Esophagus (tissue), 2 donors: ENCODE data around the gene TET2. TPM values are rescaled to one million over a fixed set of nuclear protein-coding genes. Genes with fewer than 3 reads are reported as not detected.

Experiments
- H3K27ac ChIP-seq, 2 donors: one replicate each; pipeline ENCODE4 v1.5.1; 2013; ENCODE audit warnings: low read depth in 2 of 2, mild to moderate bottlenecking in 2 of 2, inconsistent platforms in 1 of 2, low read length in 1 of 2, moderate library complexity in 1 of 2
- H3K27me3 ChIP-seq, 2 donors: one replicate each; pipeline ENCODE4 v1.6.1; 2013; ENCODE audit warnings: low read length in 2 of 2, control low read depth in 1 of 2, mild to moderate bottlenecking in 1 of 2; ENCODE audit not compliant: insufficient read depth in 2 of 2, control insufficient read depth in 1 of 2
- H3K36me3 ChIP-seq, 2 donors: one replicate each; pipeline ENCODE4 v1.6.1; 2013; ENCODE audit warnings: low read length in 1 of 2; ENCODE audit not compliant: control insufficient read depth in 2 of 2, insufficient read depth in 2 of 2
- H3K4me1 ChIP-seq, 2 donors: one replicate each; pipeline ENCODE4 v1.6.1; 2013; ENCODE audit warnings: low read length in 1 of 2; ENCODE audit not compliant: control insufficient read depth in 2 of 2, insufficient read depth in 2 of 2
- H3K4me3 ChIP-seq, 2 donors: one replicate each; pipeline ENCODE4 v1.5.1; 2013; ENCODE audit warnings: low read length in 2 of 2, mild to moderate bottlenecking in 2 of 2, low read depth in 1 of 2, moderate library complexity in 1 of 2
- H3K9me3 ChIP-seq, 2 donors: one replicate each; pipeline ENCODE4 v1.6.1; 2013; ENCODE audit warnings: mild to moderate bottlenecking in 2 of 2, low read depth in 1 of 2, low read length in 1 of 2, moderate library complexity in 1 of 2; ENCODE audit not compliant: control insufficient read depth in 2 of 2, insufficient read depth in 1 of 2
- WGBS, 2 donors: extraction: QIAGEN DNeasy Blood & Tissue Kit; methylation state at CpG; one replicate each; pipeline ENCODE4 v1.1.7; 2013; 5-methylcytosine and 5-hydroxymethylcytosine counted together
- polyA plus RNA-seq, 2 donors: library from polyadenylated mRNA; stranded (reverse); fragments of 200-250 nt; gene quantifications; one replicate each; pipeline ENCODE4 v1.2.3, GENCODE V29; 2013
- donor health status: healthy with polysubstance abuse.
- donor health status: Bipolar disorder and iron deficiency.

The TET2 gene
- polyA plus RNA-seq, 2 donors: 4.7 to 5.3 TPM

- Histone ChIP-seq H3K4me1 (no peaks in the 10 kb centered on the region), H3K9me3 (no peaks in the 10 kb centered on the region), H3K4me3 (no peak overlapping the region), H3K27me3 (no peaks in the 10 kb centered on the region), H3K36me3 (peaks cover 22 to 29% of the 10 kb centered on the region in 2 donors), H3K27ac (no peak overlapping the region)
- WGBS, 2 donors: 70 to 82% methylated on average over 1 of the region's 1 CpG
Observed at GRCh38 chr4:105273230-105273629, 126.6 kb downstream of the TET2 start.

GRCh38 chr4:105274090-105274489 is 127.4 kb downstream of the TET2 start:
- Histone ChIP-seq H3K4me3 (no peak overlapping the region), H3K36me3 (peaks cover 22 to 29% of the 10 kb centered on the region in 2 donors), H3K4me1 (no peaks in the 10 kb centered on the region), H3K27me3 (no peaks in the 10 kb centered on the region), H3K9me3 (no peaks in the 10 kb centered on the region), H3K27ac (no peak overlapping the region)
- 55 to 61% methylated on average over 2 of the region's 2 CpGs for WGBS, 2 donors

DNA sequence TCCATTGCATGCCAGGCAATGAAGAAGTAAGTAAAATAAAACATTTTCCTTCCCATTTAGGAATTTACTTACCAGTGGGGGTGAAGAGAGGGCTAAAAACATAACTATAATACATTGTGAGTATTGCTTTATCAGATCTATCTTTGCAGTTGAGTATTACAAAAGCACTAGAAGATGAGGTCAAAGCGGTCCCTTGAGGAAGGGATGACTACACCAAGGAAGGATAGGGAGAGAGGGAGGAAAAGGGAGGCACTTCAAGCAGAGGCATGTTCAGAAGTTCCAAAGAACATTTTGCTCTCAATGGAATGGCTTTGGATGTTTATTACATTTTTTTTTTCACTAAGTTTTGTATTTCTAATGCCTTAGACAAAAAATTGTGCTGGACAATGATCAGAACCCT is 127.8 kb downstream of the TET2 start:
- WGBS, 2 donors: 85 to 92% methylated on average over 1 of the region's 1 CpG
- H3K36me3 ChIP-seq: peaks cover 22 to 28% of the 10 kb centered on the region in 2 donors

GRCh38 chr4:105276361-105277104 is 129.9 kb downstream of the TET2 start:
- Histone ChIP-seq H3K36me3 (peaks cover 16 to 21% of the 10 kb centered on the region in 2 donors), H3K27ac (no peak overlapping the region), H3K4me3 (no peak overlapping the region), H3K9me3 (no peaks in the 10 kb centered on the region), H3K4me1 (no peaks in the 10 kb centered on the region), H3K27me3 (no peaks in the 10 kb centered on the region)
- 93 to 95% methylated on average over 9 of the region's 9 CpGs for WGBS, 2 donors

More for the DNA sequence above, 127.8 kb downstream of the TET2 start:
- Histone ChIP-seq H3K4me3 (no peak overlapping the region), H3K27ac (no peak overlapping the region), H3K9me3 (no peaks in the 10 kb centered on the region), H3K27me3 (no peaks in the 10 kb centered on the region), H3K4me1 (no peaks in the 10 kb centered on the region)

DNA sequence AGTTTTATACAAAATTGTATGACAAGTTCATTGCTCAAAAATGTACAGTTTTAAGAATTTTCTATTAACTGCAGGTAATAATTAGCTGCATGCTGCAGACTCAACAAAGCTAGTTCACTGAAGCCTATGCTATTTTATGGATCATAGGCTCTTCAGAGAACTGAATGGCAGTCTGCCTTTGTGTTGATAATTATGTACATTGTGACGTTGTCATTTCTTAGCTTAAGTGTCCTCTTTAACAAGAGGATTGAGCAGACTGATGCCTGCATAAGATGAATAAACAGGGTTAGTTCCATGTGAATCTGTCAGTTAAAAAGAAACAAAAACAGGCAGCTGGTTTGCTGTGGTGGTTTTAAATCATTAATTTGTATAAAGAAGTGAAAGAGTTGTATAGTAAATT is 131.0 kb downstream of the TET2 start:
- Histone ChIP-seq H3K4me1 (no peaks in the 10 kb centered on the region), H3K36me3 (peaks cover 11 to 18% of the 10 kb centered on the region in 2 donors), H3K27me3 (no peaks in the 10 kb centered on the region), H3K4me3 (no peak overlapping the region), H3K27ac (no peak overlapping the region), H3K9me3 (no peaks in the 10 kb centered on the region)
- 81 to 86% methylated on average over 1 of the region's 1 CpG for WGBS, 2 donors

DNA sequence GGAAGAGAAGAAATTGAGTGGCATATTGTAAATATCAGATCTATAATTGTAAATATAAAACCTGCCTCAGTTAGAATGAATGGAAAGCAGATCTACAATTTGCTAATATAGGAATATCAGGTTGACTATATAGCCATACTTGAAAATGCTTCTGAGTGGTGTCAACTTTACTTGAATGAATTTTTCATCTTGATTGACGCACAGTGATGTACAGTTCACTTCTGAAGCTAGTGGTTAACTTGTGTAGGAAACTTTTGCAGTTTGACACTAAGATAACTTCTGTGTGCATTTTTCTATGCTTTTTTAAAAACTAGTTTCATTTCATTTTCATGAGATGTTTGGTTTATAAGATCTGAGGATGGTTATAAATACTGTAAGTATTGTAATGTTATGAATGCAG is 132.6 kb downstream of the TET2 start:
- Histone ChIP-seq H3K9me3 (no peaks in the 10 kb centered on the region), H3K27me3 (no peaks in the 10 kb centered on the region), H3K27ac (no peak overlapping the region), H3K4me1 (no peaks in the 10 kb centered on the region), H3K36me3 (peaks cover 8 to 18% of the 10 kb centered on the region in 2 donors), H3K4me3 (no peak overlapping the region)
- 95 to 98% methylated on average over 1 of the region's 1 CpG for WGBS, 2 donors

GRCh38 chr4:105280338-105281123 is 133.9 kb downstream of the TET2 start:
- H3K27ac ChIP-seq: no peak overlapping the region
- no peaks in the 10 kb centered on the region for H3K4me1 ChIP-seq
- no peak overlapping the region for H3K4me3 ChIP-seq
- no peaks in the 10 kb centered on the region for H3K9me3 ChIP-seq
- H3K36me3 ChIP-seq: peaks cover 4 to 10% of the 10 kb centered on the region in 2 donors
- WGBS, 2 donors: 27 to 39% methylated on average over 1 of the region's 1 CpG
- H3K27me3 ChIP-seq: no peaks in the 10 kb centered on the region

- Histone ChIP-seq H3K4me3 (no peak overlapping the region), H3K9me3 (no peaks in the 10 kb centered on the region), H3K27me3 (no peaks in the 10 kb centered on the region), H3K36me3 (peaks cover under 1 to 5% of the 10 kb centered on the region in 2 donors), H3K4me1 (no peaks in the 10 kb centered on the region), H3K27ac (no peak overlapping the region)
- WGBS, 2 donors: 63 to 65% methylated on average over 5 of the region's 5 CpGs
Observed at GRCh38 chr4:105281124-105281415, 134.4 kb downstream of the TET2 start.

DNA sequence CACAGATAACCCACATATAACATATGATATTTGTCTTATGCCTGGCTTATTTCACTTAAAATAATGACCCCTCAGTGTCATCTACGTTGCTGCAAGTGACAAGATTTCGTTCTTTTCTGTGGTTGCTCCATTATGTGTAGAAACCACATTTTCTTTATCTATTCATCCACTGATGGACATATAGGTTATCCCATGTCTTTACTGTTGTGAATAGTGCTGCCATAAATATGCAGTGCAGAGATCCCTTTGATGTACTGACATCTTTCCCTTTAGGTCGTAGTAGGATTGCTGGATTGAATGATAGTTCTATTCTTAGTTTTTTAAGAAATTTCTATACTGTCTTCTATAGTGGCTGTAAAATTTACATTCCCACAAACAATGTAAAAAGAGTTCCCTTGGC is 135.8 kb downstream of the TET2 start:
- 93% methylated on average over 3 of the region's 3 CpGs for WGBS, 2 donors
- H3K9me3 ChIP-seq: no peaks in the 10 kb centered on the region
- H3K27ac ChIP-seq: no peak overlapping the region
- no peaks in the 10 kb centered on the region for H3K36me3 ChIP-seq
- no peak overlapping the region for H3K4me3 ChIP-seq
- H3K4me1 ChIP-seq: no peaks in the 10 kb centered on the region
- H3K27me3 ChIP-seq: no peaks in the 10 kb centered on the region

GRCh38 chr4:105283501-105283900 is 136.8 kb downstream of the TET2 start:
- Histone ChIP-seq H3K4me3 (no peak overlapping the region), H3K27me3 (no peaks in the 10 kb centered on the region), H3K27ac (no peak overlapping the region), H3K9me3 (no peaks in the 10 kb centered on the region), H3K4me1 (no peaks in the 10 kb centered on the region), H3K36me3 (no peaks in the 10 kb centered on the region)
- WGBS, 2 donors: 60 to 96% methylated on average over 1 of the region's 1 CpG
